ENCODE measurements around the gene GARIN5B.

GARIN5B gene

DNA sequence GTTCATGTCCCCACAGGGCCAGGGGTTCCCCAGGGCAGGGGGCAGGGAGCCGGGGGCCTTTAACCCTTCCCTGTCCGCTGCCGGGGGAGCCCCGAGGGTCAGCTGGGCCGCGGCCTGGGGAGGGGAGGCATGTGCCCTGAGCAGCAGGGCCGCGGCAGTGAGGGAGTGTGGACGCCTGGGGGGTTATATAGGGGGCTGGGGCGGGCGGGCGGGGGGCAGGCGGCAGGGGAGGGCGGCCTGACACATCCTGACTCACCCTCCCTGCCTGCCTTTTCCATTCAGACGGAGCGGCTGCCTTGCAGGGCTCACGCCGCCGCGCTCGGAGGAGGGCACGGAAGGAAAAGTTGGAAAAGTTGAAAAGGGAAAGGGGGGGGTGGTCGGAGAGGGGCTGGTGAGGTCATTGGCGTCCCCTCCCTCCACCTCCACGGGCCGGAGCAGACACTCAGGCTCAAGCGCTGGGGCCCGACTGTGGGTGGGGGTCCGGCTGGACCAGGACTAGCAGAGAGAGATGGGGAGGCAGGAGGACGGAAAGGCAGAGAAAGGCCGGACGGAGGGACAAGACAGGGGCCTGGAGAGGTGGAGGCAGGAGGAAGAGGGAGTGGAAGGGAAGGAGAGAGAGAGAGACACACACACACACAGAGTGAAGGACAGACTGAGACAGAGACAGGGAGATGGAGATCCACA lies 7.4 kb upstream of the GARIN5B start, which contains the start of gene IL11:
Gene IL11 (minus strand): TSS at position 159 of the 684 bp plus-strand sequence. CDS start 153 bp downstream, at position 6.
- DNase-seq (ENCODE audit: low read depth): no peak

DNA sequence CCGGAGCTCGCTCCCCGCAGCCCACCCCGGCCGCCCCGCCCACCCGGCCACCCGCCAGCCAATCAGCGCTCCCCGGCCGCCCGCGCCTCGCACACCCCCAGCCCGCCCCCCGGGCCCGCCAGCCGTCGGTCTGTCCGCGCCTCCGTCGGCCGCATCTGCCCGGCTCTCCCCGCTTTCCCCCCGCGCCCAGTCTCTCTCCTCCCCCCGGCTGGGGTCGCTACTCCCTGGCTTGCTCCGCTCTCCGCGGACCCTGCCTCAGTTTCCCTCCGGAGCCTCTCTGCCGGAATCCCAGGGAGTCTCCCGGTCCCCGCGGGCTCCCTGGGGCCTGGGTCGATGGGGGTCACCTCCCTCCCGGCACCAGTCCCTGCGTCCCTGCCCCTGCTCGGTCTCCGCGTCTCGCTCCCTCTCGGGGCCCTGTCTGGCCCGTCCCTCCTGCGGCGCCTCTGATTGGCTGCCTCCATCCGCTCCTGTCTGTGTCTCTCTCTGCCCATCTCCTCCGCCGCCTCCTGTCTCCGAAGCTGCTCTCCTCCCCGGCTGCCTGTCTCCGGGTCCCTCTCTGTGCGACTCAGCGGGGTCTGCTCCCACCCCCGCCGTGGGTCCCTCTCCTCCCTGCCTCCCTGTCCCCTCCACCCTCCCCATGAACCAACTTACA lies 6.7 kb upstream of the GARIN5B start:
- no peak for DNase-seq (ENCODE audit: low read depth)

DNA sequence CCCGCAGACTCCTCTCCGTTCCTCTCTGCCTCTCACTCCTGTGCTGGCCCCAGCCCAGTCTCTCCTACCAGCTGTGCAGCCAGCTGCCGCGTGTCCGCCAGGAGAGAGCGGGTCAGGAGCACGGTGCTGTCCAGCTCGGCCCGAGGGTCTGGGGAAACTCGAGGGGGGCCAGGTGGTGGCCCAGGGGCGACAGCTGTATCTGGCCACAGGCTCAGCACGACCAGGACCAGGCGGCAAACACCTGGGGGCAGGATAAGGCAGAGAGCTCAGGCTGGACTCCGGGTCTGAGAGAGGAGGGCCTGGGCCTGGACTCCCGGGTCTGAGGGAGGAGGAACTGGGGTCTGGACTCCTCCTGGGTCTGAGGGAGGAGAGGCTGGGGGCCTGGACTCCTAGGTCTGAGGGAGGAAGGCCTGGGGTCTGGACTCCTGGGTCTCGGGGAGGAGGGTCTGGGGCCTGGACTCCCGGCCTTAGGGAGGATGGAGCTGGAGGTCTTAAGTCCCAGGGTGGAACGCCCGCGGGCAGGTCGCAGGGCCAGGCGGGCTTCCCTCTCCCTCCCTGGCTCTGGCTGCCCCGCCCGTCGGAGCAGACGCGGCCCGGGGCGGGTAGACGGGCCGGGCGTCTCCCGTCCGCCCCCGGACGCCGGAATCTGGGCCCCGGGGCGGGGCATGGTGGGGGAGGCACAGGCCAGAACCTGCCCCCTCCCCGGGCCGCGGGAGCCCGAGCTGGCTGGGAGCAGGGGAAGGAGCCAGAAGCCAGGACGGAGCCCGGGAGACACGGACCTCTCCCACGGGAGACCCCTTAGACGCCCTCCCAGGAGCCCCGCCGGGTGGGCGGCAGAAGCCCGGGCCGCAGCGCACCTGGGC lies 5.9 kb upstream of the GARIN5B start:
- DNase-seq (ENCODE audit: low read depth): no peak

DNA sequence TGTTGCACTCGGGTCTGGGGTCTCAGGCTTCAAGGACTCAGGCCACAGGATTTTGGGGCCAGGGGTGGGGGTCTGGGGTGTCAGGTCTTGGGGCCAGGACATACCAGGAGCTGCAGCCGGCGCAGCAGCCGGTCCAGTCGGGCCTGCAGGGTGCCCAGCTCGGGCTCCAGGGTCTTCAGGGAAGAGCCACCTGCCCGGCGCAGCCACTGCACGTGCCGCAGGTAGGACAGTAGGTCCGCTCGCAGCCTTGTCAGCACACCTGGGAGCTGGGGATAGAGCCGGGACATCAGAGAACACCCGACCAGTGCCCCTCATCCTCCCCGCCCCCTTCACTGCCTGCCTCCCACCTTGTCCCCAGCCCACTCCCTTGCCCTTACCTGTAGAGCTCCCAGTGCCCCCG lies 5.0 kb upstream of the GARIN5B start:
- no peak for DNase-seq (ENCODE audit: low read depth)

DNA sequence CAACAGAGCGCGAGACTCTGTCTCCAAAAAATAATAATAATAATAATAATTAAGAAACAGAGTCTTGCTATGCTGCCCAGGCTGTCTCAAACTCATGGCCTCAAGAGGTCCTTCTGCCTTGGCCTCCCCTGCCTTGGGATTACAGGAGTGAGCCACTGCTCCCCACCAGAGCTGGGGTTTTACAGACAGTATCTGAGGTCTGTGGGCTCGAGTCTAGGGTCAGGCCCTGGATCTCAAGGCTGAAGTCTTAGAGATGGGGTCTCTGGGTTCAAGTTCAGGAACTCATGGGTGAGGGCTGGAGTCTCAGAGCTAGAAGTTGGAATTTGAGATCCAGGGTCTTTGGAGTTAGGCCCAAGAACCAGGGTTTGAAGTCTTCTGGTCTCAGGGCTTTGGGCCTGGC lies 3.7 kb upstream of the GARIN5B start:
- no peak for DNase-seq (ENCODE audit: low read depth)

DNA sequence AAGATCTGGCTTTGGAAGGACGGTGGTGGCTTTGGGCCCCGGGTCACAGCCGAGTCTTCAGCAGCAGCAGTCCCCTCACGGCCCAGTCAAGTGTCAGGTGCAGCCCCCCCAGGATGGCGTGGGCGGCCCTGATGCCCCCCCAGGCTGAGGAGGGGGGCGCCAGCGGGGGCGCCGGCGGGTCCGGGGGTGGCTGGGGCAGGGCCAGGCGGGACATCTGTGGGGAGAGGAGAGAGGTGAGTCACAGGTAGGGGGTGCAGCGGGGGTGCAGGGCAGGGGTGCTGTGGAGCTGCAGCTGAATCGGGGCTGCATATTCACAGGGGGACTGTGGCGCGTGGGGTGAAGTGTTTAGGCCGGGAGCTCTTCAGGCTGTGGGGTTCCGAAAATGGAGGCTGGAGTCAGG lies 2.9 kb upstream of the GARIN5B start:
- no peak for DNase-seq (ENCODE audit: low read depth)

DNA sequence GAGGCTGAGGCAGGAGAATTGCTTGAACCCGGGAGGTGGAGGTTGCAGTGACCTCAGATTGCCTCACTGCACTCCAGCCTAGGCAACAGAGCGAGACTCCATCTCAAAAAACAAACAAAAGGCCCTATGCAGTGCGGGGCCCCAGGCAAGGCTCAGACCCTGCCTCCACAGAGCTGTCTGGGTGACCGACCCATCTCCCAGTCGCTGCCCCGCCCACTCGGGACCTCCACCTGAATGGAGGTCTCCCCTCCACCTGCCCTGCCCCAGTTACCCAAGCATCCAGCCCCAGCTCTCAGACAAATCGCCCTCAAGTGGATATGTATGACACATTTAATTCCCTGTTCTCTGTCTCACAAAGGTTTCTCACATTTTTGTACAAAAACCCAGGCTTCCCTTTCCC lies 2.2 kb upstream of the GARIN5B start:
- no peak for DNase-seq (ENCODE audit: low read depth)

DNA sequence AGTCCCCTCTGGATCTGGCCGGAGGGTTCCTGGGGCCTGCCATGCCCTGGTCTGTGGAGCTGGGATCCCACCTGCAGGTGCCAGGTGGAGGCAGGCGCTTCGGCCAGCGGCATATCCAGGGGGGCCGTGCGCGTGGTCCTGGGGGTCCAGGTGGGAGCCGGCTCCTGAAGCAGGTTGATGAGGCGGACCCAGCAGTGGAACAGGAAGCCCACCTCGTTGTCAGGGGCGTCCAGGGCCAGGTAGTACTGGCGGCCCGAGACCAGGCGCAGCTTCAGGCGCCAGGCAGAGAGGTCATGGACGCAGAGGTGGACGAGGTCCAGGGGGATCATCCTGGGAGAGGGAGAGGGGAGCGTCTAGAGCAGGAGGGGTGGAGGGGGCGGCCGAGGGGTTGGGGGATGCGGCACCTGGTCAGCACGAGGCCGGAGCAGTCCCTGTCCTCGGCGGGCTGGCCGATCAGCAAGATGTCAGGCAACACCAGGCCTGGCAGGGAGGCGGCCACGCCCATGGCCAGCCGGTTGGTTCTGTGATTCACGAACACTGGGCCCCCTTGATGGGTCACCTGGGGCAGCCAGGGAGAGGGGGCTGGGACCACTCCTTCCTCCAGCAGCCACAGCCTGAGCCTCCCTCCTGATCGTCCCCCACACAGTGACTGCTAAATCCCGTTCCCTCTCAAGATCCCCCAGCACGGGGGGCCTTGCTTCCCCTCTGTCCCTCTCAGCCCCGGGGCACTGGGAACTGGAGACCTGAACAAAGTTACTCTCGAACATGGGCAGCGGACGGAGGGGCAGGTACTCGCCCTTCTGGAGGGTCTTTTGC lies 678 bp downstream of the GARIN5B start:
- DNase-seq (ENCODE audit: low read depth): no peak

DNA sequence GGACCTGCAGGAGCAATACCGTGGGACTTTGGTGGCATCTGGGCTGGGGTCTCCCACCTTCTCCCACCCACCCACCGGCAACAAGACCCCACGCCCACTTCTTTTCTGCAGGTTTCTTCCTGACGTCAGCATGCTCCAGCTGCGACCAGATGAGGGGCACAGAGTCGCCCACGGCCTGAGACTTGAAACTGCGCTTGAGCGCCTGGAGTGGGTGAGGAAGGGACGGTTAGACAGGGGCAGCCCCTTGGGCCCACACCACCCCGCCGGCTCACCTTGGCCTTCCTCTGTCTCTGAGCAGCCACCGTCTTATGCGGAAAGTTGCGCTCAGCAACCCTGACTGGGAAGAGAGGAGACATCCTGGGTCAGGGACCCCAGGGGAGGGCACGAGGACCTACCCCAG lies 2.2 kb downstream of the GARIN5B start:
- no peak for DNase-seq (ENCODE audit: low read depth)

DNA sequence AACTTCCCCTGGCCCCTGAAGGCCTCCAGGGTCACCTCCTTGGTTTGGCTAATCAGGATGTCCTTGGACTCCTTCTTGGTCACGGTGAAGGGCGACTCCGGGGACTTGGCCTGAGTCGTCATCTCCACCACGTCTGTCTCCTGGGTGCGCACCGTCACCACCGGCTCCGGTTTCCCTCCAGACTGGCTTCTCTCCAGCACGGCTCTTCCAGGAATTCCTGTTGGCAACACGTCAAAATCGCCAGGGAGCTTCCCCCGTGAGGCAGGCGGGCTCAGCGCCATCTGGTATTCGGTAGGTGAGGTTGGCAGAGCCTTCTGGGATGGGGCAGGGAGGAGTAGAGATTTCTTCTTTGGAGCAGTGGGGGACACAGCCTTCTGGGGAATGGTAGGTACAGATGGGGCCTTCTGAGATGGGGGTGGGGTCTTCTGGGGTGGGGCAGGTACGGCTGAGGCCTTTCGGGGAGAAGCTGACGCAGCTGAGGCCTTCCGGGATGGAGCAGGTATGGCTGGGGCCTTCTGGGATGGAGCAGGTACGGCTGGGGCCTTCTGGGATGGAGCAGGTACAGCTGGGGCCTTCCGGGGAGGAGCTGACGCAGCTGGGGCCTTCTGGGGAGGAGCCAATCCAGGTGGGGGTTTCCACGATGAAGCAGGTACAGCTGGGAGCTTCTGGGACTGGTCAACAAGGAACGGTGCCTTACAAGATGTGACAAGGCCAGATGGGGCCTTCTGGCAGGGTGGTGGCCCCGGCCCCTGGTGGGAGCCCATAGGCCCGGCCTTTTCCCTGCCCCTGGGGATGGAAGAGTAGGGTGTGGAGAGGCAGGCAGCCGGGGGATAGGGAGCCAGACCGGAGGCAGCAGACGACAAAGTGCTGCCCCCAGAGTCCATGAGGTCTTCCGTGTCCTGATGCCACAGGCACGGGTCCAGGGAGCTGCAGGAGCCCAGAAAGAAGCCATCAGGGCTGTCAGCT lies 3.8 kb downstream of the GARIN5B start:
- no peak for DNase-seq (ENCODE audit: low read depth)

DNA sequence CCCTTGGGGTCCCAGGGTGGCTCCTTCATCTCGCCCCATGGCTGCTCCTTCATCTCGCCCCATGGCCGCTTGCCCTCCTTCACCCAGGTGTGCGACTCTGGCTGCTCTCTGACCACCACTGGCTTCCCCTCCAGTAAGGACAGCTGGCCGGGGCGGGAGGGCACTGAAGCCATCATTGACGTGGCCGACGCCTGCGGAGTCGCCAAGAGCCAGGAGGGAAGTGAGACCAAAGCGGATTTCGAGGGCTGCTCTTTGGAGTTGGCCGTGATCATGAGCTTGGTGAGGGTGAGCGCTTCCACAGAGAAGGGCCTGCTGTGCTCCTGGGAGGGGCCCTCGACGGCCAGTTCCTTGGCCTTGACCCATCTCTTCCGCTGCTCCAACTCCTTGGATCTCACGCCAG lies 4.6 kb downstream of the GARIN5B start:
- no peak for DNase-seq (ENCODE audit: low read depth)

DNA sequence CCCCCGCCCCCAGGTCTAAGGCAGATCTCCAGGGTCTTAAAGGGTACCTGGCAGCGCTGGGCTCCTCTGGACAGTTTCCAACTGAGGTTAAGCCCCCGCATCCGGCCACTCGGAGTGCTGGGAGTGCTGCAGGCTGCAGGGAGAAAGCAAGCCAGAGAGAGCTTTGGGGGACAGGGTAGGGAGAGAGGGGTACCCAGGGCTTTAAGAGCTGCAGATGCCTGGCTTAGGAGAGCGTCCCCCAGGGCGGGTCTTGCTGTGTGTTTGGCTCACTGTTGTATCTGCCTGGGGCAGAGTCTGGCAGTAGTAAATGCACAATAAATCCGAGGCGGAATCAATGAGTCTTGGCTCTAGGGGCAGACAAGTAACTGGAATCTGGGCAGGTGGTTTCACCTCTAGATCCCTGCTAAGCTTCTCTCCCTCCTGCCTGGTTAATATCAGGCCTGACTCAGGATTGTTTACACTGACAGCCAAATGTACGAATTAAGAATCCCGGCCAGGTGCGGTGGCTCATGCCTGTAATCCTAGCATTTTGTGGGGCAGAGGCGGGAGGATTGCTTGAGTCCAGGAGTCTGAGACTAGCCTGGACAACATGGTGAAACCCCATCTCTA lies 7.7 kb downstream of the GARIN5B start:
- no peak for DNase-seq (ENCODE audit: low read depth)

DNA sequence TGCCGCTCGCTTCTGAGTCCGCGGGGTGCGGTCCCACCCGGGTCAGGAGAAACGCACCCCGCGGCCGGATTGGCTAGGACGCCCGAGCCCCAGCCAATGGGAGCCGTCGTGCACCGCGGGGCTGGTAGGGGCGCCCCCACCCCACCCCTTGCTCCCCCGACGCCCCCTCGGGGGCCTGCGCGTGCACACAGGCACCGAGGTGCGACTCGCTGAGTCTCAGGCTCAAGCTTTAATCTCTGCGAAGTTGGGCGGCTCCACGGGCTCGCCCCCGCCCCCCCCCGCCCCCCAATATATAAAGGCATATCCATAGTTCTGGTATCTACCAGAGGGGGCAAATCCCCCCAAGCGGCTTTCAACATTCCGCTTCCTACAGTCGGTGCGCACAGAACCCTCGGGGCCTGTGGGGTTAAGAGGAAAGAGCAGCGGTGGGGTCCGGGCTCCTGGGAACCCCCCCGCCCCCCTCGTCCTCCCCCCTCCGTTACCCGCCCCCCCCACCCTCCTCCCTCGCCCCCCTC lies 8.3 kb downstream of the GARIN5B start, which contains the start of gene COX6B2:
Gene COX6B2 (minus strand): TSS at position 22 of the 515 bp plus-strand sequence. CDS start 198 bp downstream, outside the sequence.
- DNase-seq (ENCODE audit: low read depth): no peak

DNA sequence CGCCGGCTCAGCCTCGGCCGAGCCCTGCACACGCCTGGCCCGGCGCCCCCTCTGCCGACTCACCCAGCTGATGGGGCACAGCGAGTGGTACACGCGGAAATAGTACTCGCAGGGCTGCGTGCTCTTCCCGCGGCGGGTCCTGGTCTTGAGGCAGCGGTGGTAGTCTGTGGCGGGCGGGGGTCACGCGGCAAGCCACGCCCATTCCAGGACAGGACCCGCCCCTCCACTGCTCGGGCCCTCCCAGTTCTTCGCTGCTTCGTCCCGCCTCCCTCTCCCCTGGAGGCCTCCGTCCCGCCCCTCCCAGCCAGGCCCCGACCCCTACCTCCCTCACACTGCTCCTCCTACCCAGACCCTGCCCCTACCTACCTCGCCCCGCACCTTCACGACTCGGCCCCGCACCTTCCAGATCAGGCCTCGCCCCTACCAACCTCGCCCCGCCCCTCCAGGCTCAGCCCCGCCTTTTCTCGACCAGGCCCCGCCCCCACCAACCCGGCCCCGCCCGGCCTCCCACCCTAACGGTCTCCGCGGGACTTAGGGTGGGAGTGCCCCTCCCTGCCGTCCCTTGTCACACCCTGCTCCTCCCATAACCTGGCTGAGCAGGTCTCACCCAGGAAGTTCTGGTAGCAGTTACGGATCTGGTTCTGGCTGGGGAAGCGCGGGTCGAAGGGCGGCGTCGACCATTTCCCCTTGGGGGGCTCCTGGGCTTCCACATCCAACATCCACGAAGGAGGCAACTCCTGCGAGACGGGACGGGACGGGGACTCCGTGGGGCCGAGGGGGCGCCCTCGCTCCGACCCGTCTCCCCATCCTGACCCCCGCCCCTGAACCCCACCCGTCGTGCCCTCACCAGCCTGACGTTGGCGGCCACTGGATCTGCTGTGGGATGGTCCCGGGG lies 9.0 kb downstream of the GARIN5B start:
- peak; percentile 27 for DNase-seq (ENCODE audit: low read depth)

DNA sequence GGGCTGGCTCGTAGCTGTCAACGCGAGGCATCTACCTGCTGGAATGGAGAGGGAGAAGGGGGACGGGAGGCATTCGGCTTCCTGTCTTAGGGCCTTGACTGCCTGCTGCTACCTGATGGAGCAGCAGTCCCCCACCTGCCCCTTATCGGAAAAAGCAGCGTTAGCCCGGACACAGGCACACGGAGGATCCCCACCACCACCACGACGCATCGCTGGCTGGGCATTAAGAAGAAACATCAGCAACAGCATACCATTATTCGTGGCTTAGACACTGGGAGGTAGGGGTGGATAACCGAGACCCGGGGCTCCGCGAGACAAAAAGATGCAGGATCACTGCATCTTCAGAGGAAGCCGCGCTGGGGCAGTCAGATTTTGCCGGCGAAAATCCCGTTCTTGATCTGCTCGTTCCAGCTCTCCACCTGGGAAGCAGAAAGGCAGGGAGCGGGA lies 9.7 kb downstream of the GARIN5B start:
- no peak for DNase-seq (ENCODE audit: low read depth)

DNA sequence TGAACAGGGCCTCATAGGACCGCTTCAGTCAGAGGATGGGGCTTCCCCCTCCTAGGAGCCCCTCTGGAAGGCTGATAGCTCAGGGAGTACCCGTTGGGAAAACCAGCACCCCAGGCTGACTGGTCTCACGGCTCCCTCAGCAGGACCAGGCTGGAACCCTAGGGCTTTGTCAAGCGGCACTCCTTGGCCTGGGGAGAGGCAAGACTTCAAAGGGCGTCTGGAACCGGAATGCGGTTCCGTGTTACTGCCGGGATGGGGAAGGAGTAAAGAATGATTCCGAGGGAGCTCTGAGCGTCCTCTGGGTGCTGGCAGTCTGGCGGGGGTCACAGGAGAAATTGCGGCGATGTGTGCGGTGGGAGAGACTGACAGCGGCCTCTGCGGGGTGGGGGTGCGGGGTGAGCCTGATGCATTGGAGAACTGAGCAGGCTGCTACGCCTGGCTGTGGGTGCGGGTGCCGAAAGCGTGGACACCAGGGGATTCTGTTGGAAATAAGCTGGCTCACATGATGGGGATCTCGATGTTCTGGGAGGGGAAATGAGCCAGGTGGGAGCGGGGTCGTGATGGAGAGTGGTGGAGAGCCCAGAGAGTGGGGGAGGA lies 10.4 kb downstream of the GARIN5B start:
- DNase-seq (ENCODE audit: low read depth): no peak

DNA sequence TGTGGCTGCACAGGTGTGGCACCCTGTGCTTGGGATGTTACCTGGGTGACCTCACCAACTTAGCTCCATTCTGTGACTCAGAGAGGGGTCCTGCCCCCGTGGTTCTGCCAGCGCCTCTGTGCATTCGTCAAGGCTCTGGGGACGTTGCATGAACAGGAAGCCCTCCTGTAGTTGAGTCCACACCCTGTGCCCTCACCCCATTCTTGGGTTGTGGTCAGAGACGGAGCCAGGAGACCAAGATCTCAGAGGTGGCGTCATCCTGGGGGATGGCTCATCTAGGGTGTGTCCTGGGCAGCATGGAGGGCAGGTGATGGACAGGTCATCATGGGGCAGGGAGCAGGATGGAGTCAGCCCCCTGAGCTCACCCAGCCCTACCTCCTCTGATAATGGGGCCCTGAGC lies 11.0 kb downstream of the GARIN5B start:
- DNase-seq (ENCODE audit: low read depth): no peak

DNA sequence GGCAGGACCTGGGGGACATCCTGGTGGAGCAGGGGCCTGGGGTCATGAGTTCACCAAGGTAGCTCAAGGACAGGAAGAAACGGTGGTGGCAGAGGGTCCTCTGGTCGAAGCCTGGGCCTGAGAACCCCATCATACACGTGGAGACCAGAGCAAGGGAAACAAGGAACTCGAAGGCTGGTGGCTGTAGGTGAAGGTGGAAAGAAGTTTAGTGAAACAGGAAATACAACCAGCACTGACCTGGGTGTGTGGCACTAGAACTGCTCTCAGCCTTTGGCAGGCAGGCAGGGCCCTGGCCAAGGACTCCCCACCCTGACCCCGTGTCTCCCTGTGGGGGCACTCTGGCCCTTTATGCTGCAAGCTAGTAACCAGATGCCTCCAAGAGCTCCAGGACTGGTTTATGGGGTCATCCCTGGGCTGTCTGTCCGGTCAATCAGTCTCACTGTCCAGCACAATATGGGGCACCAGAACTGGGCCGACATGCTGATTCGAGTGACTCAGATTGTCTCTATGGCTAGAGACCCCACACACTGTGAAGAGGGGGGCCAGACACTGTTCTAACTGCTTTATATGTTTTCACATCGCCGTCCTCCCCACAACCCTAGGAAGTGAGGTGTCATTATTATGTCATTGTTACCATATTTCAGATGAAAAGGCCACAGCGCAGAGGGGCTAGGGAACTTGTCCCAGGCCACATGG lies 12.3 kb downstream of the GARIN5B start:
- DNase-seq (ENCODE audit: low read depth): no peak
